SK-N-SH (cell line): Measurements from ENCODE around the gene OR6B1. TPM values are rescaled to one million over a fixed set of nuclear protein-coding genes. Genes with fewer than 3 reads are reported as not detected.

Experiments used
- CTCF ChIA-PET: fragments of 300-600, 350-600 bp; formaldehyde crosslinking; extraction: SDS; loops from one replicate; lab custom pipeline; 2021; lab: Yijun Ruan, JAX
- POLR2A ChIA-PET: fragments of 350-600 bp; sonication (Branson Sonifier 250); formaldehyde crosslinking; extraction: SDS; loops from one replicate; lab custom pipeline; 2020; ENCODE audit warnings: antibody characterized with exemption, inconsistent platforms; lab: Yijun Ruan, JAX
- DNase-seq: peaks from one replicate; pipeline ENCODE4 v3.0.0; 2012
- H2AFZ ChIP-seq: fragments of 200-600 bp; sonication (generic); 2 replicates; pipeline ENCODE4 v1.8.1; 2016; ENCODE audit warnings: antibody characterized with exemption, mild to moderate bottlenecking, low read depth
- H3F3A ChIP-seq: fragments of 200-600 bp; sonication (generic); replicated peaks from 2 replicates; pipeline ENCODE3; 2016; ENCODE audit warnings: antibody characterized with exemption, mild to moderate bottlenecking; ENCODE audit not compliant: insufficient read depth
- H3K27ac ChIP-seq, 2 experiments: fragments of 200-500 bp in 1 of 2; fragments of 200-600 bp in 1 of 2; sonication (Bioruptor generic) in 1 of 2; sonication (generic), shearing (Covaris generic) in 1 of 2; 2 replicates each; pipeline versions ENCODE4 v1.5.1 to v1.6.1; 2014 to 2016; ENCODE audit warnings: low read depth in 2 of 2, inconsistent platforms in 1 of 2, low read length in 1 of 2, mild to moderate bottlenecking in 1 of 2, mixed read lengths in 1 of 2
- H3K27me3 ChIP-seq: fragments of 200-600 bp; sonication (generic), shearing (Covaris generic); 2 replicates; pipeline ENCODE4 v1.6.1; 2016; ENCODE audit warnings: mixed run types; ENCODE audit not compliant: insufficient read depth
- H3K36me3 ChIP-seq, 2 experiments: fragments of 200-500 bp in 1 of 2; fragments of 200-600 bp in 1 of 2; sonication (Bioruptor generic) in 1 of 2; sonication (generic) in 1 of 2; replicated peaks in 1 of 2; 2 replicates each; pipeline versions ENCODE3 to v1.5.1; 2014 to 2016; ENCODE audit warnings: low read length in 1 of 2, mild to moderate bottlenecking in 1 of 2; ENCODE audit not compliant: insufficient read depth in 2 of 2, control insufficient read depth in 1 of 2
- H3K4me1 ChIP-seq, 2 experiments: fragments of 200-500 bp in 1 of 2; fragments of 200-600 bp in 1 of 2; sonication (Bioruptor generic) in 1 of 2; sonication (generic), shearing (Covaris generic) in 1 of 2; 2 replicates each; pipeline versions ENCODE4 v1.5.1 to v1.6.1; 2014 to 2016; ENCODE audit warnings: low read depth in 1 of 2, low read length in 1 of 2, mixed run types in 1 of 2; ENCODE audit not compliant: insufficient read depth in 2 of 2, control insufficient read depth in 1 of 2
- H3K4me2 ChIP-seq: fragments of 200-600 bp; sonication (generic), shearing (Covaris generic); 2 replicates; pipeline ENCODE4 v1.6.1; 2017; ENCODE audit warnings: mixed run types
- H3K4me3 ChIP-seq, 2 experiments: fragments of 200-500 bp in 1 of 2; fragments of 200-600 bp in 1 of 2; sonication (Bioruptor generic) in 1 of 2; sonication (generic), shearing (Covaris generic) in 1 of 2; 2 replicates each; pipeline versions ENCODE4 v1.5.1 to v1.8.1; 2014 to 2016; ENCODE audit warnings: low read depth in 2 of 2, inconsistent platforms in 1 of 2, low read length in 1 of 2, mild to moderate bottlenecking in 1 of 2, mixed read lengths in 1 of 2, moderate library complexity in 1 of 2
- H3K79me2 ChIP-seq: fragments of 200-600 bp; sonication (generic); 2 replicates; pipeline ENCODE4 v1.8.1; 2017; ENCODE audit warnings: mild to moderate bottlenecking; ENCODE audit not compliant: insufficient read depth
- H3K9ac ChIP-seq: fragments of 200-600 bp; sonication (generic); 2 replicates; pipeline ENCODE4 v1.6.1; 2017; ENCODE audit warnings: mixed run types
- H3K9me2 ChIP-seq: fragments of 200-600 bp; sonication (generic); 2 replicates; pipeline ENCODE4 v1.6.1; 2017; ENCODE audit warnings: mixed run types
- H3K9me3 ChIP-seq: fragments of 200-600 bp; sonication (generic); 2 replicates; pipeline ENCODE4 v1.6.1; 2017; ENCODE audit warnings: mixed run types, mild to moderate bottlenecking, moderate library complexity
- H4K20me1 ChIP-seq: fragments of 200-600 bp; sonication (generic); 2 replicates; pipeline ENCODE4 v1.6.1; 2017; ENCODE audit warnings: mild to moderate bottlenecking, mixed run types; ENCODE audit not compliant: insufficient read depth
- ELF1 ChIP-seq: IDR thresholded peaks from 2 replicates; pipeline ENCODE4 v1.4.0; 2012
- EZH2phosphoT487 ChIP-seq: fragments of 200-600 bp; sonication (generic); IDR thresholded peaks from 2 replicates; pipeline ENCODE4 v1.6.1; 2017; ENCODE audit warnings: low read depth, mixed run types, mild to moderate bottlenecking, antibody characterized with exemption, moderate library complexity, borderline replicate concordance
- FOXM1 ChIP-seq: IDR thresholded peaks from 2 replicates; pipeline ENCODE4 v1.4.0; 2012; ENCODE audit warnings: low read depth, mild to moderate bottlenecking
- GABPA ChIP-seq: IDR thresholded peaks from 2 replicates; pipeline ENCODE4 v1.4.0; 2012; ENCODE audit warnings: low read depth, mild to moderate bottlenecking
- MEF2A ChIP-seq: IDR thresholded peaks from 2 replicates; pipeline ENCODE4 v1.4.0; 2012; ENCODE audit warnings: low read depth, borderline replicate concordance
- SMC3 ChIP-seq: IDR thresholded peaks from 2 replicates; pipeline ENCODE4 v1.6.1; 2012; ENCODE audit warnings: low read depth, low read length, improper control_type of control experiment
- TAF1 ChIP-seq: IDR thresholded peaks from 2 replicates; pipeline ENCODE4 v1.6.1; 2012; ENCODE audit warnings: low read depth, mild to moderate bottlenecking, low read length, moderate library complexity, borderline replicate concordance
- TCF12 ChIP-seq: IDR thresholded peaks from 2 replicates; pipeline ENCODE4 v1.4.0; 2012
- YY1 ChIP-seq: IDR thresholded peaks from 2 replicates; pipeline ENCODE4 v1.4.0; 2012; ENCODE audit warnings: low read depth, mild to moderate bottlenecking
- WGBS: methylation state at CpG from one replicate; pipeline ENCODE4 v1.1.6; 2017; ENCODE audit warnings: low lambda C conversion rate; 5-methylcytosine and 5-hydroxymethylcytosine counted together
- polyA plus RNA-seq, 3 experiments: library from polyadenylated mRNA; depleted of rRNA; stranded (reverse); fragments of >200 nt; gene quantifications; 2 replicates each; pipeline ENCODE4 v1.2.3, GENCODE V29; 2012
- TF ChIP-seq, protein P1 (sequence below): IDR thresholded peaks from 2 replicates; pipeline ENCODE4; 2012

The OR6B1 gene
- polyA plus RNA-seq, 1 of the 3 experiments (the other 2 are of a cell fraction) = not detected

- no peak for TF ChIP-seq TAF1
- TF ChIP-seq, all 33 proteins: peak for 0
Measured at GRCh38 chr7:144023171-144023827, 23.2 kb downstream of the OR6B1 start (continued).

- TF ChIP-seq, protein P1, sequence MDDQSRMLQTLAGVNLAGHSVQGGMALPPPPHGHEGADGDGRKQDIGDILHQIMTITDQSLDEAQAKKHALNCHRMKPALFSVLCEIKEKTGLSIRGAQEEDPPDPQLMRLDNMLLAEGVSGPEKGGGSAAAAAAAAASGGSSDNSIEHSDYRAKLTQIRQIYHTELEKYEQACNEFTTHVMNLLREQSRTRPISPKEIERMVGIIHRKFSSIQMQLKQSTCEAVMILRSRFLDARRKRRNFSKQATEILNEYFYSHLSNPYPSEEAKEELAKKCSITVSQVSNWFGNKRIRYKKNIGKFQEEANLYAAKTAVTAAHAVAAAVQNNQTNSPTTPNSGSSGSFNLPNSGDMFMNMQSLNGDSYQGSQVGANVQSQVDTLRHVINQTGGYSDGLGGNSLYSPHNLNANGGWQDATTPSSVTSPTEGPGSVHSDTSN = no peak
- H3K9ac ChIP-seq = no peak overlapping the region
- WGBS = 30% methylated on average over 3 of the region's 3 CpGs
Measured at GRCh38 chr7:144024213-144024612, 24.1 kb downstream of the OR6B1 start.

DNA sequence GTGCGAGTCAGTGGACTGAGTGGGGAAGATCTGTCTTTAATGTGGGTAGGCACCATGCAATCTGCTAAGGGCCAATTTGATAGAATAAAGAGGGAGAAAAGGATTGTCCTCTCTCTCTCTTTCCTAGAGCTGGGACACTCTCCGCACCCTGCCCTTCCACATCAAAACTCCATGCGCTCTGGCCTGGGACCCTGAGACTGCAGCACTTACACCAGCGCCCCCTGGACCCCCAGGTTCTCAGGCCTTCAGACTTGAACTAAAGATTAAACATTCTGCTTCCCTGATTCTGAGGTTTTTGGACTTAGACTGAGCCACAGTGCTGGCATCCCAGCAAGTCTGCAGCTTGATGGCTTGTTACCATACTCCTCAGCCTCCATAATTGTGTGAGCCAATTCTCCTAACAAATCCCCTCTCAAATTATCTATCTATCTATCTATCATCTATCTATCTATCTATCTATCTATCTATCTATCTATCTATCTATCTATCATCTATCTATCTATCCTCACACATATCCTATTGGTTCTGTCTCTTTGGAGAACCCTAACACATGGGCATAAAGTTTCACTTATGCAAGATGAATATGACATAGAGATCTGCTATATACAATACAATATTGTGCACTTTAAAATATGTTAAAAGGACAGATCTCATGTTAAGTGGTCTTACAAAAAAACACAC lies 26.2 kb downstream of the OR6B1 start:
- Histone ChIP-seq H3K27ac (no peak overlapping the region), H3K79me2 (no peaks in the 10 kb centered on the region), H4K20me1 (no peaks in the 10 kb centered on the region), H3F3A (no peaks in the 10 kb centered on the region)
- CTCF ChIA-PET = interaction anchor here (0.5 to 1.6 kb wide), 4 partner anchors 10 to 92 kb away, joined by 3 to 7 read pairs (median 3); partner anchors contain the start of gene OR2F2
- no peak for DNase-seq
- TF ChIP-seq TCF12 = no peak
- no peak for TF ChIP-seq GABPA
- no peak for TF ChIP-seq YY1
- no peak for TF ChIP-seq MEF2A
- no peak for TF ChIP-seq SMC3
- no peak for TF ChIP-seq FOXM1
- TF ChIP-seq ELF1 = no peak
- no peak for TF ChIP-seq EZH2phosphoT487
- TF ChIP-seq, all 33 proteins: peak for 0
- Histone ChIP-seq H3K27me3 (peaks cover 9% of the 10 kb centered on the region; the same call in 1 of the 2 replicates), H3K4me2 (no peak overlapping the region), H3K9me3 (no peaks in the 10 kb centered on the region), H3K9me2 (no peaks in the 10 kb centered on the region), H3K4me1 (no peaks in the 10 kb centered on the region; a peak in 1 of 4 replicates), H3K9ac (no peak overlapping the region), H3K36me3 (no peaks in the 10 kb centered on the region), H2AFZ (no peak overlapping the region), H3K4me3 (no peak overlapping the region)
- POLR2A ChIA-PET = no interaction called here
- WGBS = 42% methylated on average over 4 of the region's 4 CpGs

More at GRCh38 chr7:144024213-144024612, 24.1 kb downstream of the OR6B1 start:
- CTCF ChIA-PET = interaction anchor here (1.3 kb wide), 1 partner anchor 287 kb away, joined by 4 read pairs; no protein-coding TSS in a partner anchor
- no peaks in the 10 kb centered on the region for H3K79me2 ChIP-seq
- H3K9me3 ChIP-seq = no peaks in the 10 kb centered on the region
- H3K9me2 ChIP-seq = no peaks in the 10 kb centered on the region
- H2AFZ ChIP-seq = no peak overlapping the region
- POLR2A ChIA-PET = no interaction called here
- H3K27me3 ChIP-seq = no peaks in the 10 kb centered on the region; the same call in 1 of the 2 replicates
- no peak overlapping the region for H3K4me2 ChIP-seq
- peaks cover 2% of the 10 kb centered on the region for H3F3A ChIP-seq
- H3K36me3 ChIP-seq = no peaks in the 10 kb centered on the region
- no peak overlapping the region for H3K4me3 ChIP-seq
- H3K4me1 ChIP-seq = peaks cover 0 to 6% of the 10 kb centered on the region in 2 experiments; a peak in 1 of 4 replicates
- no peaks in the 10 kb centered on the region for H4K20me1 ChIP-seq
- H3K27ac ChIP-seq = no peak overlapping the region
- no peak for DNase-seq
